GM10248 (cell line): ENCODE data around the gene MYO9B.

Experiments
- CTCF ChIA-PET: fragments of 300-600 bp; sonication (Branson Sonifier 250); formaldehyde crosslinking; extraction: SDS; loops from one replicate; lab custom pipeline; 2021; ENCODE audit warnings: antibody characterized with exemption; lab: Yijun Ruan, JAX
- POLR2A ChIA-PET: fragments of 350-650 bp; sonication (Branson Sonifier 250); formaldehyde crosslinking; extraction: SDS; loops from one replicate; lab custom pipeline; 2020; ENCODE audit warnings: antibody characterized with exemption; lab: Yijun Ruan, JAX
- DNase-seq: peaks from one replicate; pipeline ENCODE4 v3.0.0; 2012; ENCODE audit errors: extremely low spot score
- TF ChIP-seq, protein P1 (sequence below): IDR thresholded peaks from 2 replicates; pipeline ENCODE4 v1.5.1; 2012; ENCODE audit warnings: mild to moderate bottlenecking, low read depth; ENCODE audit errors: extremely low read depth, missing control alignments, control extremely low read depth

Gene MYO9B

GRCh38 chr19:17215127-17215971 is 139.8 kb downstream of the MYO9B start, which contains the start of gene USE1:
Gene USE1, plus strand, starts transcription at chr19:17215357. Its CDS starts 49 bp downstream, at chr19:17215406.
- TF ChIP-seq, protein P1, sequence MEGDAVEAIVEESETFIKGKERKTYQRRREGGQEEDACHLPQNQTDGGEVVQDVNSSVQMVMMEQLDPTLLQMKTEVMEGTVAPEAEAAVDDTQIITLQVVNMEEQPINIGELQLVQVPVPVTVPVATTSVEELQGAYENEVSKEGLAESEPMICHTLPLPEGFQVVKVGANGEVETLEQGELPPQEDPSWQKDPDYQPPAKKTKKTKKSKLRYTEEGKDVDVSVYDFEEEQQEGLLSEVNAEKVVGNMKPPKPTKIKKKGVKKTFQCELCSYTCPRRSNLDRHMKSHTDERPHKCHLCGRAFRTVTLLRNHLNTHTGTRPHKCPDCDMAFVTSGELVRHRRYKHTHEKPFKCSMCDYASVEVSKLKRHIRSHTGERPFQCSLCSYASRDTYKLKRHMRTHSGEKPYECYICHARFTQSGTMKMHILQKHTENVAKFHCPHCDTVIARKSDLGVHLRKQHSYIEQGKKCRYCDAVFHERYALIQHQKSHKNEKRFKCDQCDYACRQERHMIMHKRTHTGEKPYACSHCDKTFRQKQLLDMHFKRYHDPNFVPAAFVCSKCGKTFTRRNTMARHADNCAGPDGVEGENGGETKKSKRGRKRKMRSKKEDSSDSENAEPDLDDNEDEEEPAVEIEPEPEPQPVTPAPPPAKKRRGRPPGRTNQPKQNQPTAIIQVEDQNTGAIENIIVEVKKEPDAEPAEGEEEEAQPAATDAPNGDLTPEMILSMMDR, result no peak
- DNase-seq, result peak; percentile 93
- CTCF ChIA-PET, result interaction anchor here (1.0 to 2.0 kb wide), 4 partner anchors 11 to 66 kb away, joined by 3 to 5 read pairs (median 4); partner anchors contain the start of genes ANKLE1 and OCEL1
- POLR2A ChIA-PET, result interaction anchor here (0.6 to 1.8 kb wide), 5 partner anchors 11 to 1070 kb away, joined by 3 to 6 read pairs (median 5); partner anchors contain the start of genes BABAM1 and OCEL1

- DNase-seq, result no peak
- TF ChIP-seq, protein P1, result no peak
- CTCF ChIA-PET, result interaction anchor here (1.0 to 2.0 kb wide), 3 partner anchors 11 to 65 kb away, joined by 3 to 4 read pairs (median 3); partner anchors contain the start of gene ANKLE1
- POLR2A ChIA-PET, result interaction anchor here (1.8 kb wide), 1 partner anchor 12 kb away, joined by 4 read pairs; no protein-coding TSS in a partner anchor
Observed at GRCh38 chr19:17216058-17216670, 140.6 kb downstream of the MYO9B start.

DNA sequence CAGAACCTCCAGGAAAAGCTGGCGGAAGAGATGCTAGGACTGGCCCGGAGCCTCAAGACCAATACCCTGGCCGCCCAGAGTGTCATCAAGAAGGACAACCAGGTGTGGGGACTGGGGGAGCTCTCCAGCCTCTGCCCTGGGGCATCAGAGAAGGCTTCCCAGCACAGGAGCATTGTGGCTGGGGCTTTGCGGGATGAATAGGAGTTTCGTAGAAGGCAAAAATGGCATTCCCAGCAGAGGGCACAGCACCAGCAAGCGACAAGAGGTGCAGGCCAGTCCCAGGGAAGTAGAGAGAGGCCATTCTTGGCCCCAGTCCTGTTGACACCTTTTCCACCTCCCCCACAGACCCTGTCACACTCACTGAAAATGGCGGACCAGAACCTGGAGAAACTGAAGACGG is 143.7 kb downstream of the MYO9B start:
- no peak for DNase-seq
- CTCF ChIA-PET, result no interaction called here
- POLR2A ChIA-PET, result no interaction called here
- TF ChIP-seq, protein P1, result no peak

DNA sequence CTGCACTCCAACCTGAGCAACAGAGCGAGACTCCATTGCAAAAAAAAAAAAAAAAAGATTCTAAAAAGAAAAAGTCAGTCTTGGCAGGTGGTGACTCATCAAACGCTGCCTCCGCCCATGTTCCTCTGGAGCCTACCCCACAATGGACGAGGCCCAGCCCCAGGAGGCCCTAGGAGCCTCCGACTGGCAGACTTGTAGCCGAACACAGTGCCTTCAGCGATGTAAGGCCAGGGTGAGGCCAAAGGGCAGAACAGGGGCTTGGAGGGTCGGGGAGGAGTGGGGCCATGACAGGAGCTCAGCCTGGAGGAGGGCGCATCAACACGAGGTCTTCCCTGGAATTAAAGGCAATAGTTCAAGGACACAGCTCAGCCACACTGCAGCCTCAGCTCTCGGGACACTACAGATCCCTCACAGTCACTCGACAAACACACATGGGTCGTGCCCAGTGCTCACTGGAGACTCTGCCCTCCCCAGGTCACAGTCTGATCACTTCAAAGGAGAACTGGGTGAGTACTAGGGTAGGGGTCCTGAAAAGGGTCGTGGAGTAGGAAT is 144.7 kb downstream of the MYO9B start:
- ChIA-PET CTCF (interaction anchor here (1.4 to 2.1 kb wide), 2 partner anchors 14 to 15 kb away, joined by 6 to 7 read pairs; no protein-coding TSS in a partner anchor), POLR2A (interaction anchor here (0.6 to 0.7 kb wide), 2 partner anchors 30 to 1081 kb away, joined by 4 to 7 read pairs; no protein-coding TSS in a partner anchor)
- TF ChIP-seq, protein P1, result no peak
- DNase-seq, result no peak

GRCh38 chr19:17225053-17225452 is 149.5 kb downstream of the MYO9B start:
- TF ChIP-seq, protein P1, result no peak
- POLR2A ChIA-PET, result no interaction called here
- CTCF ChIA-PET, result interaction anchor here (1.3 kb wide), 1 partner anchor 12 kb away, joined by 3 read pairs; no protein-coding TSS in a partner anchor
- no peak for DNase-seq
